Activated CD8-positive, alpha-beta memory T cell treated with anti-CD3 and anti-CD28 coated beads, Interleukin-2, amount 10 ng/mL, durations not matched to agents 7 days and 5 days (primary cell): ENCODE results near the gene PER1. TPM values are rescaled to one million over a fixed set of nuclear protein-coding genes. Genes with fewer than 3 reads are reported as not detected.

ENCODE experiments used
- ATAC-seq: fragments of 150-1000 bp; cut with Tn5 transposase; one replicate; pipeline ENCODE4 v1.10.0; 2021; ENCODE audit warnings: moderate library complexity
- CTCF ChIA-PET: fragments of 350-600 bp; sonication (Branson Sonifier 250); formaldehyde crosslinking; loops from one replicate; lab custom pipeline; 2021; ENCODE audit warnings: antibody characterized with exemption; lab: Charles Lee
- DNase-seq: peaks from one replicate; pipeline ENCODE4 v3.0.0-alpha.2; 2020
- H3K27ac Mint-ChIP-seq: one replicate; pipeline ENCODE4 v1.8.0; 2021; ENCODE audit warnings: mild to moderate bottlenecking, mixed read lengths
- H3K27me3 Mint-ChIP-seq: one replicate; pipeline ENCODE4 v1.8.0; 2021; ENCODE audit warnings: mixed read lengths
- H3K36me3 Mint-ChIP-seq: one replicate; pipeline ENCODE4 v1.8.0; 2021; ENCODE audit warnings: mild to moderate bottlenecking, mixed read lengths
- H3K4me1 Mint-ChIP-seq: one replicate; pipeline ENCODE4 v1.8.0; 2021; ENCODE audit warnings: mixed read lengths
- H3K4me3 Mint-ChIP-seq: one replicate; pipeline ENCODE4 v1.8.0; 2021; ENCODE audit warnings: mild to moderate bottlenecking, moderate library complexity, mixed read lengths
- H3K9me3 Mint-ChIP-seq: one replicate; pipeline ENCODE4 v1.8.0; 2022; ENCODE audit warnings: low read depth, mixed read lengths
- total RNA-seq, 2 experiments: library from RNA; stranded (reverse); gene quantifications; one replicate each; pipeline ENCODE4 v1.2.3, GENCODE V29; 2021

PER1 gene
- total RNA-seq, result 10 to 100 TPM; 47.3 to 56.4 TPM

GRCh38 chr17:8152112-8152775 is at the start of gene PER1:
TSS of gene PER1 (minus strand) at chr17:8152404. CDS start at chr17:8150706, 1,698 bp downstream.
- H3K27ac Mint-ChIP-seq, result peak within 1 kb of the TSS; percentile 91
- peaks cover 21% of the 10 kb centered on the region for H3K4me1 Mint-ChIP-seq
- peak within 1 kb of the TSS; percentile 90 for H3K4me3 Mint-ChIP-seq

DNA sequence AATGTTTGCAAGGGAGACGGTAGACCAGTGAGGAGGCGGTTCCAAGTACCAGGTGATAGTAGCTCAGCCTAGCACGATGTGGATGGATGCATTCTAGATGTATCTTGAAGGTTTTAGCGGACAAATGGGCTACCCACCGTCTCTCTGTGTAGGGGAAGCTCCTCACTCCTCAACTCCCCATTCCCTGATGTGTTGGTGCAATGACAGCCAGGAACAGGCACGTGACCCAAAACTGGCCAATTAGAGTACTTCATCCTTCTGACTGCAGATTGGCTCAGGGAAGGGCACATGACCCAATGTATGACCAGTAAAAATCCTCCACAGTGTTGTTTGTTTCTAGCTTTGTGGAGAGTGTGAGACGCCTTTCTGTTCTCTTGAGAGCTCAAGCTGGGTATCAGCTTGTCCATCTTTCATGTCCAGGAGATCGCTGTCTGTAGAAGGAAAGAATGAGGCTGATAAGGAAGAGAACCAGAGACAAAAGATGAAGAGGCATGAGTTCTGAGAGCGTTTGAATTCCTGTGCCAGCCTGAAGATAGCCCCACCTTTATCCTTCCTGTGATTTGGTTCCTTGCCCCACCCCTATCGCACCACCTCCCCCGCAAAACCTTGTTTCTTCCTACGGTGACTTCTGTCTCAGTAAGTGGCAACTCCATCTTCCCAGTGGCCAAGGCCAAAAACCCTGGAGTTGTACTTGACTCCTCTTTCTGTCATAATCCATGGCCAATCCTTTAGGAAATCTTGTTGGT is 40.0 kb upstream of the PER1 start:
- peak; percentile 86 for DNase-seq
- H3K27ac Mint-ChIP-seq, result no peak overlapping the region
- H3K36me3 Mint-ChIP-seq, result no peaks in the 10 kb centered on the region
- H3K27me3 Mint-ChIP-seq, result no peaks in the 10 kb centered on the region
- ATAC-seq, result peak; percentile 42
- H3K9me3 Mint-ChIP-seq, result no peaks in the 10 kb centered on the region
- CTCF ChIA-PET, result interaction anchor here (0.5 to 11.4 kb wide), 8 partner anchors 7 to 107 kb away, joined by 3 to 124 read pairs (median 8); partner anchors contain the start of gene AURKB
- H3K4me3 Mint-ChIP-seq, result no peak overlapping the region
- peaks cover 23% of the 10 kb centered on the region for H3K4me1 Mint-ChIP-seq

More at GRCh38 chr17:8152112-8152775, at the start of gene PER1:
- CTCF ChIA-PET, result interaction anchor here (1.0 to 5.6 kb wide), 3 partner anchors 11 to 21 kb away, joined by 4 to 52 read pairs (median 5); partner anchors contain the start of gene VAMP2
- peak; percentile 94 for DNase-seq
- Mint-ChIP-seq H3K27me3 (no peaks in the 10 kb centered on the region), H3K9me3 (no peaks in the 10 kb centered on the region), H3K36me3 (peaks cover 12% of the 10 kb centered on the region)
- ATAC-seq, result peak; percentile 35

GRCh38 chr17:8190506-8190905 is 38.3 kb upstream of the PER1 start:
- no peak for ATAC-seq
- H3K27me3 Mint-ChIP-seq, result no peaks in the 10 kb centered on the region
- no peaks in the 10 kb centered on the region for H3K36me3 Mint-ChIP-seq
- no peak overlapping the region for H3K4me3 Mint-ChIP-seq
- CTCF ChIA-PET, result interaction anchor here (0.7 to 11.4 kb wide), 18 partner anchors 9 to 193 kb away, joined by 3 to 124 read pairs (median 4); partner anchors contain the start of gene AURKB
- no peak for DNase-seq
- no peak overlapping the region for H3K27ac Mint-ChIP-seq
- H3K4me1 Mint-ChIP-seq, result peaks cover 10% of the 10 kb centered on the region
- H3K9me3 Mint-ChIP-seq, result no peaks in the 10 kb centered on the region

DNA sequence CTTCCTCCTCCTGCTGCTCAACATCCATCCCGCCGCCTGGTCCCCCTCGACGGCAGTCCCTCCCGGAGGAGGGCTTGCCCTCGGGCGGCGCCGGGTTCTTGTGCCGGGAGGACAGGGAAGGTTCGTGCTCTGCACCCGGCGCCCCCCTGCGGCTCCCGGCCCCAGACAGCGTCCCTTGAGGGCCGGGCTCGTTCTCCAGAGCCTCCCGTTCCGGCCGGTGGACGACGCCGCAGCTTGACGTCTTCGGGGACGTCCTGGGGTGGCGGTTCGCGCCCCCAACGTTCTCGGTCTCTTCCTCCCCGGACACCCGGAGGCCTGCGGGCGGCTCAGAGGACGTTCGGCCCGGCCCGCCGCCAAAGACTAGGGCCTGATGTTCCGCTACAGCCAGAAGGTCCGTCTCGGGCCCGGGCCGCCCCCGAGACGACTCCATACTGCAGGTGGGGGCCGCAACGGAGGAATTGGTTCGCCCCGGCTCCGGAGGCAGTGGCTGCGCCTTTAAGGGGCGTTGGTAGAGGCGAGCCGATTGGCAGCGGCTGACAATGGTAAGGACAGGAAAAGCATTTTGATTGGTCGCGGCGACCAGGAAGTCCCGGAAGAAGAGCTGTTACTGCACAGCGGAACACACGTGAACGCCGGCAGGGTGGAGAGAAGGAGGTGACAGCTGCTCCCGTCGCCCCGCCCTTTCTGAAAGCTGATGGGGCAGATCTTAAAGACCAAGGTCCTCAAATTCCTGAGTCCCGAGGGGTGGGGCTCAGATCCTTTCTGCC is 37.7 kb upstream of the PER1 start, which contains the start of gene BORCS6:
TSS of gene BORCS6 (minus strand) at position 470 of the 767 bp plus-strand sequence. CDS start at position 430, 40 bp downstream.
- CTCF ChIA-PET, result interaction anchor here (0.7 to 11.4 kb wide), 18 partner anchors 9 to 194 kb away, joined by 3 to 124 read pairs (median 4); partner anchors contain the start of genes AURKB and CTC1
- no peak within 1 kb of the TSS for H3K27ac Mint-ChIP-seq
- no peaks in the 10 kb centered on the region for H3K36me3 Mint-ChIP-seq
- H3K4me1 Mint-ChIP-seq, result peaks cover 10% of the 10 kb centered on the region
- no peaks in the 10 kb centered on the region for H3K27me3 Mint-ChIP-seq
- H3K4me3 Mint-ChIP-seq, result no peak within 1 kb of the TSS
- DNase-seq (peak; percentile 99), ATAC-seq (peak; percentile 70)
- no peaks in the 10 kb centered on the region for H3K9me3 Mint-ChIP-seq

GRCh38 chr17:8189041-8189710 is 37.0 kb upstream of the PER1 start:
- ATAC-seq (no peak), DNase-seq (peak; percentile 57)
- CTCF ChIA-PET, result interaction anchor here (0.8 to 11.4 kb wide), 13 partner anchors 10 to 556 kb away, joined by 3 to 124 read pairs (median 3); partner anchors contain the start of genes AURKB, CTC1 and SLC25A35
- Mint-ChIP-seq H3K4me3 (no peak overlapping the region), H3K27me3 (no peaks in the 10 kb centered on the region), H3K36me3 (no peaks in the 10 kb centered on the region), H3K27ac (no peak overlapping the region), H3K9me3 (no peaks in the 10 kb centered on the region), H3K4me1 (peaks cover 12% of the 10 kb centered on the region)

GRCh38 chr17:8188263-8188839 is 36.1 kb upstream of the PER1 start:
- Mint-ChIP-seq H3K4me3 (no peak overlapping the region), H3K9me3 (no peaks in the 10 kb centered on the region), H3K36me3 (no peaks in the 10 kb centered on the region), H3K27ac (no peak overlapping the region), H3K4me1 (peaks cover 16% of the 10 kb centered on the region), H3K27me3 (no peaks in the 10 kb centered on the region)
- CTCF ChIA-PET, result interaction anchor here (0.8 to 11.4 kb wide), 15 partner anchors 12 to 557 kb away, joined by 3 to 124 read pairs (median 4); partner anchors contain the start of genes CTC1, SLC25A35 and TMEM107
- ATAC-seq (no peak), DNase-seq (peak; percentile 59)

DNA sequence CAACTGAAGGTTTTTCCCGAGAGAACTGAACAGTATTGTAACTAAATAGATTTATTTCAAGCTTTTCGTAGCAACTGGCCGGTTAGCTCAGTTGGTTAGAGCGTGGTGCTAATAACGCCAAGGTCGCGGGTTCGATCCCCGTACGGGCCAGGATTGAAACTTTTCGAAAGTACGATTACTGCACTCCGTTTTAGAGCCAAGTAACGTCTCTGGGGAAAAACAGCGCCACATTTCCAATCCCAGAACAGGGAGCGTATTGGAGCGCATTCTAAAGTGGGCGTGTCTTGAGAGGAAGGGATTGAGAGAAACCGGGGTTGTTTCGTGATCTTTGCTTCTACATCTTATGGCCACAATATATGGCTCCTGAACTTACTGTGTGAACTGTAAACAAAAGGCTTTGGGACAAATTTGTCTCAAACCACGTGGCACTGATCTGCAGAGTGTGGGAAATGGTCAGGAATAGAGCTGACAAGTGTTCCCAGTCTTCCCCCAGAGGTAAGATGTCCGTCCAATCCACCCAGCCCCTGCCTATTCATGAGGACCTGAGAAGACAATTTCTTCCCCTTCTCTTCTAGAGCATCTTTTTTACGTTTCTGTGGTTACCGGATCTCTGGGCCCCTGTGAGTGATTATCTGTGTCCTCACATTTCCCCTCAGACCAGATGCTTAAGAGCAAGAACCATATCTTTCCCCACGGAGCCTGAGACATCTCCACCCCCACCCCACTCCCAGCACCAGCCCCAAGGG is 35.5 kb upstream of the PER1 start:
- ATAC-seq (peak; percentile 37), DNase-seq (peak; percentile 96)
- no peaks in the 10 kb centered on the region for H3K9me3 Mint-ChIP-seq
- no peak overlapping the region for H3K4me3 Mint-ChIP-seq
- CTCF ChIA-PET, result interaction anchor here (1.1 to 11.4 kb wide), 17 partner anchors 8 to 558 kb away, joined by 3 to 124 read pairs (median 5); partner anchors contain the start of genes CTC1, HES7, PFAS and TMEM107
- peaks cover 4% of the 10 kb centered on the region for H3K27me3 Mint-ChIP-seq
- H3K36me3 Mint-ChIP-seq, result no peaks in the 10 kb centered on the region
- no peak overlapping the region for H3K27ac Mint-ChIP-seq
- H3K4me1 Mint-ChIP-seq, result peaks cover 16% of the 10 kb centered on the region

GRCh38 chr17:8186787-8187516 is 34.7 kb upstream of the PER1 start:
- peak; percentile 97 for DNase-seq
- H3K27ac Mint-ChIP-seq, result no peak overlapping the region
- H3K36me3 Mint-ChIP-seq, result no peaks in the 10 kb centered on the region
- H3K4me1 Mint-ChIP-seq, result peaks cover 16% of the 10 kb centered on the region
- CTCF ChIA-PET, result interaction anchor here (1.1 to 11.4 kb wide), 16 partner anchors 9 to 67 kb away, joined by 3 to 124 read pairs (median 8); partner anchors contain the start of genes AURKB, CTC1, HES7 and PFAS
- peak; percentile 46 for ATAC-seq
- H3K4me3 Mint-ChIP-seq, result no peak overlapping the region
- H3K27me3 Mint-ChIP-seq, result peaks cover 6% of the 10 kb centered on the region
- no peaks in the 10 kb centered on the region for H3K9me3 Mint-ChIP-seq

- Mint-ChIP-seq H3K27me3 (peaks cover 6% of the 10 kb centered on the region), H3K27ac (no peak overlapping the region), H3K4me3 (no peak overlapping the region), H3K4me1 (peaks cover 16% of the 10 kb centered on the region), H3K9me3 (no peaks in the 10 kb centered on the region), H3K36me3 (no peaks in the 10 kb centered on the region)
- ATAC-seq (no peak), DNase-seq (no peak)
- CTCF ChIA-PET, result interaction anchor here (1.5 to 11.4 kb wide), 13 partner anchors 10 to 67 kb away, joined by 3 to 124 read pairs (median 11); partner anchors contain the start of genes AURKB, CTC1, HES7 and PFAS
Observed at GRCh38 chr17:8186446-8186786, 34.2 kb upstream of the PER1 start.

DNA sequence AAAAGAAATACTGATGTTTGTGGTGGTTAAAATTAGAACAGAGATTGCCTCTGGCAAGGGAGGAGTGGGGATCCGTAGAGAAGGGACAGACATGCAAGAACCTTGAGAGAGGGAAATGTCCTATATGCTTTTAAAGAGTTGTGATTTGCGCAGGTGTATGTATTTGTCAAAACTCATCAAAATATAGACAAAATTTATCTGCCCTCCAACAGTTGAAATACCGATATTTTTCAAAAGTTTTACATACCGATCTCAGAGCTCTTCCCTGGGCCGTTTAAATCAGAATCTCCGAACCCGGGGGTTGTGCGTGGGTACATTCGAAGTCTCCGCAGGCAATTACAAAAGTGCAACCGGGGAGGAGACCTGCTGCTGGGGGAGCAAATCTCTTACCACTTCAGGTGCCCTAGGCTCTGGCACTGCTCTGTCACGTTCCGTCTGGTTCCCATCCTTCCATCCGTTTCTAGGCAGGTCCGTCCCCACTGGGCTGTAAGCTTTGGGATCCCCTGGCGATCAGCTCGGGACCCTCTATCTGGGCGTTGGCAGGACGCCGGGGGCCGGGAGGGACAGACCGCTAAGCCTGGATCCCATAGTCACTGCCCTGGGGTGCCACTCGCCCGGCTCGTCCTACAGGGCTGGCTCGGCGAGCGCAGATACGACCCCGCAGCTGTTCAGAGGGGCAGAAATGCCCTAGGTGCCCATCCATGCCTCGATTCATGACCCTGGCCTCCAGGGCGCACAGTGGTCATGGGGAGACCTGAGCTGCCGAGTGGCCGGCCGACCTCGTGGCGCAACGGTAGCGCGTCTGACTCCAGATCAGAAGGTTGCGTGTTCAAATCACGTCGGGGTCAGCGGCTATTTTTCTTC is 33.6 kb upstream of the PER1 start:
- CTCF ChIA-PET, result interaction anchor here (1.5 to 11.4 kb wide), 13 partner anchors 10 to 66 kb away, joined by 3 to 124 read pairs (median 11); partner anchors contain the start of genes AURKB, CTC1, HES7 and PFAS
- no peak overlapping the region for H3K4me3 Mint-ChIP-seq
- H3K36me3 Mint-ChIP-seq, result no peaks in the 10 kb centered on the region
- ATAC-seq (peak; percentile 12), DNase-seq (peak; percentile 93)
- peaks cover 6% of the 10 kb centered on the region for H3K27me3 Mint-ChIP-seq
- no peak overlapping the region for H3K27ac Mint-ChIP-seq
- peaks cover 16% of the 10 kb centered on the region for H3K4me1 Mint-ChIP-seq
- H3K9me3 Mint-ChIP-seq, result no peaks in the 10 kb centered on the region
